PC-3 (cell line): ENCODE measurements around the gene ILDR1.

Experiments used
- EZH2phosphoT487 ChIP-seq: fragments of 300-600 bp; sonication (generic); IDR thresholded peaks from 2 replicates; pipeline ENCODE4 v1.6.1; 2018; ENCODE audit warnings: mild to moderate bottlenecking, antibody characterized with exemption, low read length, borderline replicate concordance
- TF ChIP-seq, protein P1 (sequence below): fragments of 300-600 bp; sonication (generic); conservative IDR thresholded peaks from 2 replicates; pipeline ENCODE4 v1.5.1; 2017; ENCODE audit warnings: antibody characterized with exemption, low read depth, mild to moderate bottlenecking, low read length

DNA sequence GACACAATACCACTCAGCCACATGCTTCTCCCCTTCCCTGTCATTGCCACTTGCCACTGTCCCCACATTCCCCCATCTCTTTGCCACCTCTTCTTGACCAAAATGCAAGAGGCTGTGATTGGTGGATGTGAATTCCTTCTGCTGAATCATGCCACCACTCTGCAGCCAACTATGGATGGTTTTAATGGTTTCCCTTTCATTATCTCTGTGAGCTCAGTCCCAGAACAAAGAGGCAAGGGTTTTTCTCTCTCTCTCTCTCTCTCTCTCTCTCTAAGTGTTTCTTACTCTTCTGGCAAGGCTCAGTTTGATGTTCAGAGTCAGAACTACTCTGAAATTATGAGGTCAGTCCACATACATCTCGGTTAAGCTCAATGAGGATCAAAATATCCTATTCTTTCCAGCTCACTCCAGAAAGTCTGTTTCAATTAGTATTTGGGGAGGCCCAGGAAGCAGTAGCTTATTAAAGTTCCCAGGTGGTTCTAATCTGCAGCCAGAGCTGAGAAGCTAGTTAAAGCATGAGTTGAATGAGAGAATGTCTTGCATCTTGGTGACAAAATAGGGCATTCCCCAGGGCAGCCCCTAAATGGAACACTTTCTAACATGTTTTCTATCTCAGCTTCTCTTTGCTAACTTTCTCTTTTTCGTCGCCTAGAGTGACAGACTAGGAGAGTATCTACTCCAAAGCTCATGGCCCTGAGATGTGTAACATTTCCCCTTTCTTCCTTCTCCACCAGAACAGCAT is 8.5 kb upstream of the ILDR1 start:
- TF ChIP-seq, protein P1, sequence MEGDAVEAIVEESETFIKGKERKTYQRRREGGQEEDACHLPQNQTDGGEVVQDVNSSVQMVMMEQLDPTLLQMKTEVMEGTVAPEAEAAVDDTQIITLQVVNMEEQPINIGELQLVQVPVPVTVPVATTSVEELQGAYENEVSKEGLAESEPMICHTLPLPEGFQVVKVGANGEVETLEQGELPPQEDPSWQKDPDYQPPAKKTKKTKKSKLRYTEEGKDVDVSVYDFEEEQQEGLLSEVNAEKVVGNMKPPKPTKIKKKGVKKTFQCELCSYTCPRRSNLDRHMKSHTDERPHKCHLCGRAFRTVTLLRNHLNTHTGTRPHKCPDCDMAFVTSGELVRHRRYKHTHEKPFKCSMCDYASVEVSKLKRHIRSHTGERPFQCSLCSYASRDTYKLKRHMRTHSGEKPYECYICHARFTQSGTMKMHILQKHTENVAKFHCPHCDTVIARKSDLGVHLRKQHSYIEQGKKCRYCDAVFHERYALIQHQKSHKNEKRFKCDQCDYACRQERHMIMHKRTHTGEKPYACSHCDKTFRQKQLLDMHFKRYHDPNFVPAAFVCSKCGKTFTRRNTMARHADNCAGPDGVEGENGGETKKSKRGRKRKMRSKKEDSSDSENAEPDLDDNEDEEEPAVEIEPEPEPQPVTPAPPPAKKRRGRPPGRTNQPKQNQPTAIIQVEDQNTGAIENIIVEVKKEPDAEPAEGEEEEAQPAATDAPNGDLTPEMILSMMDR, result no peak
- no peak for TF ChIP-seq EZH2phosphoT487
